A549 (cell line): Measurements from ENCODE around the gene ARVCF.

Experiments used
- EP300 ChIP-seq, 2 experiments: fragments of >200 bp; sonication (Bioruptor Twin); formaldehyde crosslinking; IDR thresholded peaks; 2 replicates in 1 of 2; 3 replicates in 1 of 2; pipeline ENCODE4 v1.6.1; 2016 to 2017
- HEYL ChIP-seq: fragments of 250-450 bp; sonication (Bioruptor Pico); IDR thresholded peaks from 2 replicates; pipeline ENCODE4 v1.8.0; 2021; ENCODE audit warnings: mild to moderate bottlenecking, moderate library complexity
- HOXB13 ChIP-seq: fragments of 250-450 bp; sonication (Bioruptor Pico); IDR thresholded peaks from 2 replicates; pipeline ENCODE4 v1.5.0; 2020; ENCODE audit warnings: low read depth, mild to moderate bottlenecking, moderate library complexity
- NFE2L2 ChIP-seq: fragments of 150-350 bp; conservative IDR thresholded peaks from 2 replicates; pipeline ENCODE4 v1.6.1; 2014; ENCODE audit warnings: low read length
- SREBF2 ChIP-seq: fragments of 450-650 bp; IDR thresholded peaks from 2 replicates; pipeline ENCODE4 v1.6.1; 2014; ENCODE audit warnings: mild to moderate bottlenecking, moderate library complexity
- TP53 ChIP-seq: fragments of 250-450 bp; sonication (Bioruptor Pico); IDR thresholded peaks from 2 replicates; pipeline ENCODE4 v1.5.0; 2021; ENCODE audit warnings: mild to moderate bottlenecking, moderate library complexity
- ZNF302 ChIP-seq: fragments of 250-450 bp; sonication (Bioruptor Pico); IDR thresholded peaks from 2 replicates; pipeline ENCODE4 v1.9.0; 2021; ENCODE audit warnings: inconsistent platforms, mild to moderate bottlenecking, moderate library complexity
- TF ChIP-seq, protein P1 (sequence below): fragments of >200 bp; sonication (Bioruptor Twin); formaldehyde crosslinking; IDR thresholded peaks from 3 replicates; pipeline ENCODE4 v1.5.1; 2016
- TF ChIP-seq, protein P2 (sequence below): fragments of 200-600 bp; sonication (generic); IDR thresholded peaks from 2 replicates; pipeline ENCODE4 v1.6.1; 2016; ENCODE audit warnings: antibody characterized with exemption, mild to moderate bottlenecking, moderate library complexity

GRCh38 chr22:20043057-20043996, 26.7 kb upstream of the ARVCF start:
- TF ChIP-seq, protein P1, sequence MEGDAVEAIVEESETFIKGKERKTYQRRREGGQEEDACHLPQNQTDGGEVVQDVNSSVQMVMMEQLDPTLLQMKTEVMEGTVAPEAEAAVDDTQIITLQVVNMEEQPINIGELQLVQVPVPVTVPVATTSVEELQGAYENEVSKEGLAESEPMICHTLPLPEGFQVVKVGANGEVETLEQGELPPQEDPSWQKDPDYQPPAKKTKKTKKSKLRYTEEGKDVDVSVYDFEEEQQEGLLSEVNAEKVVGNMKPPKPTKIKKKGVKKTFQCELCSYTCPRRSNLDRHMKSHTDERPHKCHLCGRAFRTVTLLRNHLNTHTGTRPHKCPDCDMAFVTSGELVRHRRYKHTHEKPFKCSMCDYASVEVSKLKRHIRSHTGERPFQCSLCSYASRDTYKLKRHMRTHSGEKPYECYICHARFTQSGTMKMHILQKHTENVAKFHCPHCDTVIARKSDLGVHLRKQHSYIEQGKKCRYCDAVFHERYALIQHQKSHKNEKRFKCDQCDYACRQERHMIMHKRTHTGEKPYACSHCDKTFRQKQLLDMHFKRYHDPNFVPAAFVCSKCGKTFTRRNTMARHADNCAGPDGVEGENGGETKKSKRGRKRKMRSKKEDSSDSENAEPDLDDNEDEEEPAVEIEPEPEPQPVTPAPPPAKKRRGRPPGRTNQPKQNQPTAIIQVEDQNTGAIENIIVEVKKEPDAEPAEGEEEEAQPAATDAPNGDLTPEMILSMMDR: no peak
- TF ChIP-seq NFE2L2 (no peak), HEYL (CRISPR knock-in tag) (no peak), TP53 (no peak), SREBF2 (no peak), EP300 (IDR thresholded peaks at IDR 0.05) (no peak), ZNF302 (CRISPR knock-in tag) (no peak), HOXB13 (CRISPR knock-in tag) (no peak)
- TF ChIP-seq, protein P2, sequence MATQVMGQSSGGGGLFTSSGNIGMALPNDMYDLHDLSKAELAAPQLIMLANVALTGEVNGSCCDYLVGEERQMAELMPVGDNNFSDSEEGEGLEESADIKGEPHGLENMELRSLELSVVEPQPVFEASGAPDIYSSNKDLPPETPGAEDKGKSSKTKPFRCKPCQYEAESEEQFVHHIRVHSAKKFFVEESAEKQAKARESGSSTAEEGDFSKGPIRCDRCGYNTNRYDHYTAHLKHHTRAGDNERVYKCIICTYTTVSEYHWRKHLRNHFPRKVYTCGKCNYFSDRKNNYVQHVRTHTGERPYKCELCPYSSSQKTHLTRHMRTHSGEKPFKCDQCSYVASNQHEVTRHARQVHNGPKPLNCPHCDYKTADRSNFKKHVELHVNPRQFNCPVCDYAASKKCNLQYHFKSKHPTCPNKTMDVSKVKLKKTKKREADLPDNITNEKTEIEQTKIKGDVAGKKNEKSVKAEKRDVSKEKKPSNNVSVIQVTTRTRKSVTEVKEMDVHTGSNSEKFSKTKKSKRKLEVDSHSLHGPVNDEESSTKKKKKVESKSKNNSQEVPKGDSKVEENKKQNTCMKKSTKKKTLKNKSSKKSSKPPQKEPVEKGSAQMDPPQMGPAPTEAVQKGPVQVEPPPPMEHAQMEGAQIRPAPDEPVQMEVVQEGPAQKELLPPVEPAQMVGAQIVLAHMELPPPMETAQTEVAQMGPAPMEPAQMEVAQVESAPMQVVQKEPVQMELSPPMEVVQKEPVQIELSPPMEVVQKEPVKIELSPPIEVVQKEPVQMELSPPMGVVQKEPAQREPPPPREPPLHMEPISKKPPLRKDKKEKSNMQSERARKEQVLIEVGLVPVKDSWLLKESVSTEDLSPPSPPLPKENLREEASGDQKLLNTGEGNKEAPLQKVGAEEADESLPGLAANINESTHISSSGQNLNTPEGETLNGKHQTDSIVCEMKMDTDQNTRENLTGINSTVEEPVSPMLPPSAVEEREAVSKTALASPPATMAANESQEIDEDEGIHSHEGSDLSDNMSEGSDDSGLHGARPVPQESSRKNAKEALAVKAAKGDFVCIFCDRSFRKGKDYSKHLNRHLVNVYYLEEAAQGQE: no peak
